HUES64 (cell line): ENCODE measurements around the gene TRAF3IP1.
"Not testable (repeated sequence)": the region's sequence is repeated elsewhere in the genome, so short reads cannot be mapped to it uniquely, and the experiment has no call there.

Experiments
- H3K27ac ChIP-seq: 2 replicates; pipeline ENCODE4 v1.7.0; 2013; ENCODE audit warnings: low read depth, low read length, inconsistent platforms
- H3K27me3 ChIP-seq: 2 replicates; pipeline ENCODE4 v1.6.1; 2013; ENCODE audit warnings: mild to moderate bottlenecking, low read length; ENCODE audit not compliant: insufficient read depth
- H3K36me3 ChIP-seq: 2 replicates; pipeline ENCODE4 v1.6.1; 2013; ENCODE audit warnings: mild to moderate bottlenecking, low read length; ENCODE audit not compliant: insufficient read depth
- H3K4me1 ChIP-seq: 2 replicates; pipeline ENCODE4 v1.6.1; 2013; ENCODE audit warnings: mild to moderate bottlenecking, low read length, moderate library complexity; ENCODE audit not compliant: insufficient read depth
- H3K4me3 ChIP-seq: 2 replicates; pipeline ENCODE4 v1.5.1; 2013; ENCODE audit warnings: mild to moderate bottlenecking, low read length, moderate library complexity
- H3K9ac ChIP-seq: 2 replicates; pipeline ENCODE4 v1.6.1; 2013; ENCODE audit warnings: mild to moderate bottlenecking, low read depth, low read length
- H3K9me3 ChIP-seq: 2 replicates; pipeline ENCODE4 v1.6.1; 2013; ENCODE audit warnings: low read depth, low read length; ENCODE audit not compliant: insufficient read depth
- WGBS: fragments of 150-250, 120-280 bp; methylation state at CpG from one replicate; pipeline ENCODE4 v1.1.7; 2013; ENCODE audit warnings: missing lambda C conversion rate; 5-methylcytosine and 5-hydroxymethylcytosine counted together

The TRAF3IP1 gene

GRCh38 chr2:238335591-238335990 lies 15.3 kb downstream of the TRAF3IP1 start:
- not testable (repeated sequence) for H3K9me3 ChIP-seq, H3K27me3 ChIP-seq, H3K4me3 ChIP-seq, H3K27ac ChIP-seq, H3K4me1 ChIP-seq, H3K9ac ChIP-seq
- peaks cover 17% of the 10 kb centered on the region for H3K36me3 ChIP-seq
- 89% methylated on average over 5 of the region's 8 CpGs for WGBS

- 93% methylated on average over 2 of the region's 2 CpGs for WGBS
- H3K27ac ChIP-seq = no peak overlapping the region
- 0 out of 2 replicates have a peak, but pooled peaks cover 5% of the 10 kb centered on the region for H3K4me1 ChIP-seq
- no peaks in the 10 kb centered on the region for H3K9me3 ChIP-seq
- no peak overlapping the region for H3K4me3 ChIP-seq
- H3K9ac ChIP-seq = no peak overlapping the region
- H3K27me3 ChIP-seq = no peaks in the 10 kb centered on the region
- H3K36me3 ChIP-seq = peaks cover 17% of the 10 kb centered on the region
Measured at GRCh38 chr2:238336151-238336550, 15.8 kb downstream of the TRAF3IP1 start.

GRCh38 chr2:238336793-238337444 lies 16.6 kb downstream of the TRAF3IP1 start:
- Histone ChIP-seq H3K9me3 (no peaks in the 10 kb centered on the region), H3K27ac (no peak overlapping the region), H3K9ac (no peak overlapping the region), H3K36me3 (peaks cover 17% of the 10 kb centered on the region), H3K27me3 (no peaks in the 10 kb centered on the region), H3K4me3 (no peak overlapping the region), H3K4me1 (0 out of 2 replicates have a peak, but pooled peaks cover 5% of the 10 kb centered on the region)
- 91% methylated on average over 5 of the region's 5 CpGs for WGBS

GRCh38 chr2:238337846-238338245 lies 17.5 kb downstream of the TRAF3IP1 start:
- Histone ChIP-seq H3K9ac (no peak overlapping the region), H3K27me3 (no peaks in the 10 kb centered on the region), H3K9me3 (no peaks in the 10 kb centered on the region), H3K27ac (no peak overlapping the region), H3K4me1 (0 out of 2 replicates have a peak, but pooled peaks cover 5% of the 10 kb centered on the region), H3K4me3 (no peak overlapping the region), H3K36me3 (peaks cover 17% of the 10 kb centered on the region)
- 92% methylated on average over 5 of the region's 5 CpGs for WGBS

GRCh38 chr2:238338710-238339394 lies 18.5 kb downstream of the TRAF3IP1 start:
- H3K9ac ChIP-seq = no peak overlapping the region
- H3K36me3 ChIP-seq = peaks cover 16% of the 10 kb centered on the region
- 0 out of 2 replicates have a peak, but pooled peaks cover 5% of the 10 kb centered on the region for H3K4me1 ChIP-seq
- H3K4me3 ChIP-seq = no peak overlapping the region
- H3K27ac ChIP-seq = no peak overlapping the region
- no peaks in the 10 kb centered on the region for H3K27me3 ChIP-seq
- 85% methylated on average over 15 of the region's 15 CpGs for WGBS
- no peaks in the 10 kb centered on the region for H3K9me3 ChIP-seq

GRCh38 chr2:238339395-238339780 lies 19.1 kb downstream of the TRAF3IP1 start:
- H3K27me3 ChIP-seq = no peaks in the 10 kb centered on the region
- no peak overlapping the region for H3K4me3 ChIP-seq
- H3K9me3 ChIP-seq = no peaks in the 10 kb centered on the region
- H3K4me1 ChIP-seq = 0 out of 2 replicates have a peak, but pooled peaks cover 5% of the 10 kb centered on the region
- peaks cover 10% of the 10 kb centered on the region for H3K36me3 ChIP-seq
- no peak overlapping the region for H3K27ac ChIP-seq
- WGBS = 94% methylated on average over 11 of the region's 11 CpGs
- no peak overlapping the region for H3K9ac ChIP-seq

- H3K36me3 ChIP-seq = peaks cover 10% of the 10 kb centered on the region
- no peaks in the 10 kb centered on the region for H3K27me3 ChIP-seq
- 0 out of 2 replicates have a peak, but pooled peaks cover 5% of the 10 kb centered on the region for H3K4me1 ChIP-seq
- H3K4me3 ChIP-seq = no peak overlapping the region
- no peaks in the 10 kb centered on the region for H3K9me3 ChIP-seq
- WGBS = 92% methylated on average over 11 of the region's 11 CpGs
- H3K27ac ChIP-seq = no peak overlapping the region
- no peak overlapping the region for H3K9ac ChIP-seq
Measured at GRCh38 chr2:238339814-238340213, 19.5 kb downstream of the TRAF3IP1 start.

- WGBS = 91% methylated on average over 9 of the region's 9 CpGs
Measured at GRCh38 chr2:238341536-238341935, 21.2 kb downstream of the TRAF3IP1 start.

GRCh38 chr2:238344035-238344434 lies 23.7 kb downstream of the TRAF3IP1 start:
- Histone ChIP-seq H3K9ac (no peak overlapping the region), H3K4me3 (no peak overlapping the region), H3K27me3 (no peaks in the 10 kb centered on the region), H3K36me3 (peaks cover 14% of the 10 kb centered on the region), H3K9me3 (no peaks in the 10 kb centered on the region), H3K27ac (no peak overlapping the region), H3K4me1 (no peaks in the 10 kb centered on the region)
- WGBS = 95% methylated on average over 3 of the region's 3 CpGs

More at GRCh38 chr2:238341536-238341935, 21.2 kb downstream of the TRAF3IP1 start:
- Histone ChIP-seq H3K36me3 (0 out of 2 replicates have a peak, but pooled peaks cover 2% of the 10 kb centered on the region), H3K27me3 (no peaks in the 10 kb centered on the region), H3K4me1 (0 out of 2 replicates have a peak, but pooled peaks cover 5% of the 10 kb centered on the region), H3K9me3 (no peaks in the 10 kb centered on the region), H3K27ac (no peak overlapping the region), H3K9ac (no peak overlapping the region), H3K4me3 (no peak overlapping the region)

- no peak overlapping the region for H3K4me3 ChIP-seq
- no peaks in the 10 kb centered on the region for H3K27me3 ChIP-seq
- H3K36me3 ChIP-seq = peaks cover 19% of the 10 kb centered on the region
- no peak overlapping the region for H3K27ac ChIP-seq
- no peak overlapping the region for H3K9ac ChIP-seq
- H3K4me1 ChIP-seq = no peaks in the 10 kb centered on the region
- H3K9me3 ChIP-seq = no peaks in the 10 kb centered on the region
- WGBS = 95% methylated on average over 10 of the region's 10 CpGs
Measured at GRCh38 chr2:238344517-238344916, 24.2 kb downstream of the TRAF3IP1 start.

- 95% methylated on average over 16 of the region's 16 CpGs for WGBS
- Histone ChIP-seq H3K27ac (no peak overlapping the region), H3K9ac (no peak overlapping the region)
Measured at GRCh38 chr2:238345297-238345968, 25.1 kb downstream of the TRAF3IP1 start.

More at GRCh38 chr2:238345297-238345968, 25.1 kb downstream of the TRAF3IP1 start:
- H3K4me1 ChIP-seq = no peaks in the 10 kb centered on the region
- no peak overlapping the region for H3K4me3 ChIP-seq
- no peaks in the 10 kb centered on the region for H3K27me3 ChIP-seq
- no peaks in the 10 kb centered on the region for H3K9me3 ChIP-seq
- H3K36me3 ChIP-seq = peaks cover 20% of the 10 kb centered on the region
